HG03520 (cell line): ENCODE data around the gene ZGPAT.
A peak's percentile ranks its signal among the peaks of the same experiment; 100 is the strongest.
"Not testable (repeated sequence)": the region's sequence is repeated elsewhere in the genome, so short reads cannot be mapped to it uniquely, and the experiment has no call there.

Source experiments
- ATAC-seq: cut with Tn5 transposase; IDR thresholded peaks from one replicate; pipeline ENCODE4 v1.9.1; 2021; ENCODE audit warnings: mild to moderate bottlenecking, moderate library complexity; ENCODE audit not compliant: unreplicated experiment

ZGPAT gene

DNA sequence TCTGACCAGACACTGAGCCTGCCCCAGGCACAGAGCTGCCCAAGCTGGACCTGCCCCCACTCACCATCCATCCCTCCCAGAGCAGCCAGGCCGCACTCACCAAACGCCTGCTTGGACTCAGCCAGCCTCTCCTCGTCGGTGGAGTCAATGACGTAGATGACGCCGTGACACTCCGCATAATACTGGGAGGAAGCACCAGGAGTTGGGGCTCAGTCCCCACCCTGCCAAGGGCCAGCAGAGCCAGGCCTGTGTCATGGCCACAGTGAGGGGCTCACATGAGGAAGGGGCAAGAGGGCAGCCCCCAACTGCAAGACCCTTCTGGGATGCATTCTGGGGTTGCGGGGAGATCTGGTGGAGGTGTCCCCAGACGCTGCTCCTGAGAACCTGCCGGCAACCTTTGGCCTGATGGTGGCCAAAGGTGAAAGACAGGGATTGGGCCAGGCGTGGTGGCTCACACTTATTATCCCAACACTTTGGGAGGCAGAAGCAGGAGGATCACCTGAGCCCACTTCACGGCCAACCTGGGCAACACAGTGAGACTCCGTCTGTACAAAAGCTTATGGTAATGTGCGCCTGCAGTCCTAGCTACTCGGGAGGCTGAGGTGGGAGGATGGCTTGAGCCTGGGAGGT is 5.7 kb upstream of the ZGPAT start:
- ATAC-seq, result no peak

DNA sequence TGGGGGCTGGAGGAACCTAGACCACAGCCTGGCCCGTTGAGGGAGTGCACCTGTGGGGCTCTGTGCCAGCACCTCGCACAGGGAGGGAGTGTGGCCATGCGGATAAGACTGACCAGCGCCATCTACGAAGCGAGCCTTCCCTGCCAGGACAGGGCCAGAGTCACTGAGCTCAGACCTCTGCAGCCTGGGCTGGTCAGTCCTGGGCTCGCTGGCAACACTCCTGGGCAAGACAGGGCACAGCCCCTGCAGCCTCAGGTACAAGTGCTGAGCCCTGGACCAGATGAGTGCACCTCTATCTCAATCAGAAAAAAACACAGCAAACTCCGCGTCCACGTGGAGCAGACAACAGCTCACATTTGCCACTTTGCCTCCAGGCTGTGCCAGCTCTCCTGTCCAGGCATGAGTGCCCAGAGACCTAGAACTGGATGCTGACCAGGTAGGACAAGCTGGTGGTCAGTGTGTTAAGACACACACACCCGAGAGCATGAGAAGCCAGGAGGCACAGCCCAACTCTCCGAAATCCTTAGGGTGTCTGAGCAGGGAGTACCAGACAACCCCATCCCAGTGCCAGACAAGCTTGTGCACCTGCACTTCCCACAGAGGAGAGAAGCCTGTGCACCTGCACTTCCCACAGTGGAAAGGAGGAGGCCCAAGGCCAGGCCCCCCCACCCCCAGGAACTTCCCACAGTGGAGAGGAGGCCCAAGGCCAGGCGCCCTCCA is 4.9 kb upstream of the ZGPAT start:
- no peak for ATAC-seq

DNA sequence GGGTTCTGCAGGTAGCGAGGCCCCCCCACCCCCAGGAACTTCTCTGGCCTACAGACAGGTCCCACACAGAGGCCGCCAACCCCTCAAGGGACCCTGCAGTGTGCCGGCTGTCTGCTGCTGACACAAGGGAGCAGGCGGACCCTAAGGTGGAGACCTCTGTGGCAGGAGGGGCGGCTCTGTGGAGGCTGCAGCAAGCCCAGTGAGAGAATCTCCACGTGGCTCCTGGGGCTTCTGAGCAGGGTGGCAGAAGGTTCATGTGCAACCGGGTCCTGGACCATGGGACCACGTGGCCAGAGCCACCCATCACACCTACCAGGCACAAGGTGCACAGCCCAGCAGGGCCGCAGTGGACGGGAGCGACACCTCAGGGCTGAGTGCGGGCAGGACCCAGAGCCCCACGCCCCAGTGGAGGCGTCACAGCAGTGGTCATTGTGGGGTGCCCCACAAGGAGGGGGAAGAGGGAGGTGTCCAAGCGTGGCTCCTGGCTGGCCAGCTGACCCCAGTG is 4.3 kb upstream of the ZGPAT start:
- no peak for ATAC-seq

DNA sequence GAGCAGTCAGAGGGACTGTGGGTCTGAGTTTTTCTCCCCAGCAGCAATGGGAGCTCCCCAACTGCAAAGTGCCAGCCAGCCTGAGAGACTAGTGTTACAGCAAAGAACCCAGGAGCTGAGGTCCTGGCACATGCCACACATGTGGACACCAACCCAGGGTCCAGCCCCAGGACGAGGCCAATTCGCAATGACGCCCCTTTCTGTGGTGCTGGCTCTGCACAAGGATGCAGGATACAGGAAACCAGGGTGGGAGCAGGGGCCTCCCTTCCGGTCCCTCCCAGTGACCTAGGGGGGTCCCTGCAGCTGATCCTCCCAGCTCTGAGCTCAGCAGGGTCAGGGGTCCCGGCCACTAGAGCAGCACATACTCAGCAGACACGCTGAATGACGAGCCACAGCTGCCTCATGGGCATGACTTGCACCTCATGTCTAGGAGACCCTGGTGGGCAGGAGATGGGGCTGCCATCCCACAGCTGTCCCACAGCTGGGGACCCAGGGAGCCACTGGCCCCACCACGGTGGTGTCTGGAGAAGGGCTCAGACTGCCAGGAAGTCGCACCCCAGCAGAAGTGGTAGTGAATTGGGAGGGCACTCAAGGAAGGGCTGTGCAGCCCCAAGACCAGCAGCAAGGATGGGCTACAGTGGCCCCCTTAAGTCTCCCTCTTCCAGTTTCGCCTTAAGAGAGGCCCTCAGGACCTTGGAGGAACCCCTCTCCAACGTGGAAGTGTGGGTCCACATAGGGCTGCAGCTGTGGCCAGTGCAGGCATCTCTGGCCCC is 3.7 kb upstream of the ZGPAT start:
- ATAC-seq, result no peak

DNA sequence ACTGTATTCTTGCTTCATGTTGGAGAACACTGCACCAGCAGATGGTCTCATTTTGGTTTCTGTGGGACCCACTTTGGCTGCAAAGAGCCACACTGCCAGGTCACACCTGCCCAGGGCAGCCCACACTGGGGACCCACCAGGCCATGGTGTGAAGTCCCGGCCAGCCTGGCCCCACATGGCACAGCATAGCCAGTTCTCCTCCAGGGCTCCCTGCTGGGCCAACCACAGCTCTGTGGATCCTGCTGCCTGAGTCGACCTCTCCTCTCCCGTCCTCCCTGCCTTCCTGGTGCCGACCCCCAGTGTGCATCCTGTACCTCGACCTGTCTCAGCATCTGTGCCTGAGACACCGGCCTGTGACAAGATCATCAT is 3.1 kb upstream of the ZGPAT start:
- no peak for ATAC-seq

DNA sequence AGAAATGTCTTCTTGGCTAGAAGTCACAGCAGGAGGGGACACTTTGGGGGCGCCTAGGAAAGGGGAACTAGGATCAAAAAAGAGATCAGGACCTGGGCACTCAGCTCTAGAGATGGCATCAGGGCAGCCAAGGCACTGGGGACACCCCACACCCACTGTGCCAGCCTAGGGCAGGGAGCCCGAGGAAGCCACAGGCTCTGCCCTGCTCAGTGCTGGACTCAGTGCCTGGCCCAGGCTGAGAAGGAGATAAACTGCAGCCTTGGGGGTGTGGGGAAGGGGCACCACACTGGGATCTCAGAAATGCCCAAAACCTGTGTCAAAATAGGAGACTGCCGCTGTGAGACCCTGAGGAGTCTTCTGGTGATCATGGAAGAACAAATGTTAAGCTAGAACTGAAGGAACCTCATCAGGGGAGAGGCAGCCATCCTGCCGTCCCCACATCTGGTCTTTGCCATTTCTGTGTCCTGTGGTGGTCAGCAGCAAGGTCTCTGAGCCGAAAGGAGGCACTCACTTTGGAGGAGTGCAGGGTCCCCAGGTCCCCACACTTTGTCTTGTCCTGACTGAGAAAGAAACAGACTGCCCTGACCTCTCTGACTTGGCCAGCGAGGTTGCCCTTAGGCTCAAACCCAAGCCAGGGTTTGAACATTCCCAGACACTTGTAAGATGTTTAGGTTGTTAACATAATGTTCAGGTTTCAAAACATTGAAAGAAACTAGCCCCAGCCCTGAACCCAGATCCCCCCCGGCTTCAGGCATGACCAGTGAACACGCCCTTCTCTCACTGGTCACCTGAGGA is 2.4 kb upstream of the ZGPAT start:
- no peak for ATAC-seq

DNA sequence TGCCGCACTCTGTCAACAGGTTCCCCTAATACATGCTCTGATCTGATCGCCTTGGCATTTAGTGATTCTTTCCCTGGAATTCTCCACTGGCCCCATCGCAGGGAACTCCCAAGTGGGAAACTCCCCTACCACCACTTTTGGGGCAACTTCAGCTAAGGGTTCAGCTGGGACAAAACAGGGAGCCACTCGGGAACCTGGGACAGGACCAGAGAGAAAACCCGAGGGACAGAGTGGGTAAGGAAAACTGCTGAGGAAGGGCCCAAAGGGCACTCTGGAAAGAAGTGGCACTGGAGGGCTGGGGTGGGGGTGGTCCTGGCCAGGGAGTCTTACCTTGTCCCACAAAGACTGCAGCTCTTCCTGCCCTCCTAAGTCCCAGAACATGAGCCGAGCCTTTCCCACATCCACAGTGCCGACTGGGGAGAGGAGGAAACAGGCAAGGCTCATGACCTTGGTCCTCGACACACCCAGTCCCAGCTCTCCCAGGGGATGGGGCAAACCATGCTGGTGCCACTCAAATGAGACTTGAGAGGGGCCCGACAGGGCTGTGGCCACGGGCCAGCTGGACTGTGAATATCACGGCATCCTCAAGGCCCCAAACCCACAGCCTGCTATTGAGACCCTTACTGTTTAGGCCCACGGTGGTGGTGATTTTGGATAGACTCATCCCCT is 1.7 kb upstream of the ZGPAT start:
- ATAC-seq, result no peak

DNA sequence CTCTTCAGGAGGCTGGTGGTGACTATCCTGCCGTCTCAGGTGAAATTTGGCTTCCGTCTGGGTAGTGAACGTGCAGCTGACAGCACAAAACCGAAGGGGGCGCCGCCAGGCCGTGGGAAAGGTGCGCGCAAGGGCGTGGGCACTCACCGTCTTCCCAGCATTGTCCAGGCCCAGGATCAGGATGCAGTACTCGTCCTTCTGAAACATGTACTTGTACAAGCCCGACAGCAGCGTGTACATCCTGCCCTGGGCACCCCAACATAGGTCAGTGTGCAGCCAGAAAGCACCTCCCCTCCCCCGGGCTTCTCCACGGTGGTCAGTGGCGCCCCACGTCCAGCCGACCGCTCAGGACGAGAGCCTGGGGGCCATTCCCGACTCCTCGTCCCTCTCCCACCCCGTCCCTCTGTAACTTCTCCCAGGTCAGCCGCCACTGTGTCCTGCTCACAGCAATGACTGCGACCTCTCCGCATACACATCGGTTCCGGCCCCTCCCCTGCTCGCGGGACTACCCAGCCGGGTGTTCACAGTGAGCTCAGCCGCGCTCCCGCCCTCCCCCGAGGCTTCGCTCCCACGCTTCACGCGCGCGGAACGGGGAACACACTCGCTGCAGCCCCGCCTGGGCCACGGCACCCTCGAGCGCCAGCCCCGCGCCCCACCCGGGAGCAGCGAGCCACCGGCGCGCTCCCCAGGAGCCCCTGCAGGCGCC is 834 bp upstream of the ZGPAT start:
- ATAC-seq, result peak; percentile 5

DNA sequence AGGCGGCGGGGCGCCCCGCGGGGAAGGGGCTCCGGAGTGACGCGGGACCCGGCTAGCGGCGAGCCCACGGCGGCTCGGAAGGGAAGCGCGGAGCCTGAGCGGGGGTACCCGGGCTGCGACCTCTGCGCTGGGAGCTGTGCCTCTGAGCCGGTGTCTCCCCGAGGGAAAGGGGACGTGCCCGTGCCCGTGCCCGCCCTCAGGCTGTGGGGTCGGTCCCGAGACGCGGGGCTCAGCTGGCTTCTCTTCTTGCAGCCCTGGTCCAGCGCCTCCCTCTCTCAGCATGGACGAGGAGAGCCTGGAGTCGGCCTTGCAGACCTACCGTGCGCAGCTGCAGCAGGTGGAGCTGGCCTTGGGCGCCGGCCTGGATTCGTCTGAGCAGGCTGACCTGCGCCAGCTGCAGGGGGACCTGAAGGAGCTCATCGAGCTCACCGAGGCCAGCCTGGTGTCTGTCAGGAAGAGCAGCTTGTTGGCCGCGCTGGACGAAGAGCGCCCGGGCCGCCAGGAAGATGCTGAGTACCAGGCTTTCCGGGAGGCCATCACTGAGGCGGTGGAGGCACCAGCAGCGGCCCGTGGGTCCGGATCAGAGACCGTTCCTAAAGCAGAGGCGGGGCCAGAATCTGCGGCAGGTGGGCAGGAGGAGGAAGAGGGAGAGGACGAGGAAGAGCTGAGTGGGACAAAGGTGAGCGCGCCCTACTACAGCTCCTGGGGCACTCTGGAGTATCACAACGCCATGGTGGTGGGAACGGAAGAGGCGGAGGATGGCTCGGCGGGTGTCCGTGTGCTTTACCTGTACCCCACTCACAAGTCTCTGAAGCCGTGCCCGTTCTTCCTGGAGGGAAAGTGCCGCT is 686 bp downstream of the ZGPAT start:
- ATAC-seq, result no peak

DNA sequence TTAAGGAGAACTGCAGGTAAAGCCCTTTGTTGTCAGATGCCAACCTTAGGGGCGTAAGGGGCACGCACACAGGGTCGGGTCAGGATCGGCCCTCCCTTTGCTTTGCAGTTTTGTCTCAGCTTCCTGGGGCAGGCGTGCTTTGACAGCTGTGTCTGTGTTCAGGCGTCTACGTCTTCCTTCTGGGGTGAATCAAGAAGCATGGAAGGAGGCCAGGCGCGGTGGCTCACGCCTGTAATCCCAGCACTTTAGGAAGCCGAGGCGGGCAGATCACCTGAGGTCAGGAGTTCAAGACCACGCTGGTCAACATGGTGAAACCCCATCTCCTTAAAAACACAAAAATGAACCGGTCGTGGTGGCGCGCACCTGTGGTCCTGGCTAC is 1.3 kb downstream of the ZGPAT start:
- ATAC-seq, result no peak

DNA sequence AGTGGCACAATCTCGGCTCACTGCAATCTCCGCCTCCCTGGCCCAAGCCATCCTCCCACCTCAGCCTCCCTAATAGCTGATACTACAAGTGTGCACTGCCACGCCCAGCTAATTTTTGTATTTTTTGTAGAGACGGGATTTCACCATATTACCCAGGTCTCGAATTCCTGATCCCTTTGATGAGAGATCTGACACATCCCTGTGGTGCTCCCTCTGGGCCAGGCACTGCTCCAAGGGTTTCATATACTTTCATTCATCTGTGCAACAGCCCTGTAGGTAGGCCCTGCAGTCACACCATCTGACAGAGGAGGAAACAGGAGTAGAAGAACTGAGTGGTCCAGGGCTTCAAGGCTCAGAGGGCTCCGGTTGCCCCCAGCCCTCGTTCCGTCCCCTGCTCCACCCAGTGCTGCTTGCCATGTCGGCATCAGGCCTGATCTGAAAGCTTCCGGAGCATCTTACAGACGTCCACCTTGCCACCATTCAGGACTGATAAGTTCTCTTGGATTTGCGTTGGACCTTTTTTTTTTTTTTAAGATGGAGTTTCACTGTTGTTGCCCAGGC is 3.3 kb downstream of the ZGPAT start:
- ATAC-seq, result no peak

DNA sequence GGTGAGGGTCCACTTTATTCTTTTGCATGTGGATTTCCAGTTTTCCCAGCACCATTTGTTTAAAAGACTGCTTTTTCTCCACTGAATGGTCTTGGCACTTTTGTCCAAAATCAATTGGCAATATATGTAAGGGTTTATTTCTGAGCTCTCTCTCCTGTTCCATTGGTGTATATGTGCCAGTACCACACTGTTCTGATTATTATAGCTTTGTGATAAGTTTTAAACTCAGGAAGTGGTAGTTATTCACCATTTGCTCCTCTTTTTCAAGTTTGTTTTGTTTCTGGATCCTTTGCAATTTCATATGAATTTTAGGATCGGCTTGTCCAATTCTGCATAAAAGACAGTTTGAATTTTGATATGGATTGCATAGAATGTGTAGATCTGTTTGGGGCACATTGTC is 4.4 kb downstream of the ZGPAT start:
- no peak for ATAC-seq

DNA sequence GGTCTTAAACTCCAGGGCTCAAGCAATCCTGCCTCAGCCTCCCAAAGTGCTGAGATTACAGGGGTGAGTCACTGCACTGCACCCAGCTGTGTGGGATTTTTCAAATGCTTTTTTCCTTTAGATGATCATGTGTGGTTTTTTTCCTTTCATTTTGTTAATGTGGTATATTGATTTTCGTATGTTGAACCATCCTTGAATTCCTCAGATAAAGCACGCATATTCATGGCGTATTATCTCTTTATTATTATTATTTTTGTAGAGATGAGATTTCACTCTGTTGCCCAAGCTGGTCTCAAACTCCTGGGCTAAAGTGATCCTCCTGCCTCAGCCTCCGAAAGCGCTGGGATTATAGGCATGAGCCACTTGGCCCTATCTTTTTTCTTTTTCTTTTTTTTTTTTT is 7.0 kb downstream of the ZGPAT start:
- ATAC-seq, result no peak

DNA sequence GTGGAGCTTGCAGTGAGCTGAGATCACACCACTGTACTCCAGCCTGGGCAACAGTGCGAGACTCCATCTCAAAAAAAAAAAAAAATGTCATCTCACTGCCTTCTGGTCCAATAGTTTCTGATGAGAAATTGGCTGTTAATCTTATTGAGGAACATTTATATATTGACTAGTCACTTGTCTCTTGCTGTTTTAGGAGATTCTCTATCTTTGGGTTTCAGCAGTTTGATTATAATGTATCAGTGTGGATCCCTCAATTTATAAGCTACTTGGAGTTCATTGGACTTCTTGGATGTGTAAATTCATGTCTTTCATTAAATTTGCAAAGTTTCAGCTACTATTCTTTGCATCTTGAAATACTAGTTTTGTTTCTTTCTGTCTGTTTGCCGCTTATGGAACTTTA is 11.2 kb downstream of the ZGPAT start:
- ATAC-seq, result no peak

DNA sequence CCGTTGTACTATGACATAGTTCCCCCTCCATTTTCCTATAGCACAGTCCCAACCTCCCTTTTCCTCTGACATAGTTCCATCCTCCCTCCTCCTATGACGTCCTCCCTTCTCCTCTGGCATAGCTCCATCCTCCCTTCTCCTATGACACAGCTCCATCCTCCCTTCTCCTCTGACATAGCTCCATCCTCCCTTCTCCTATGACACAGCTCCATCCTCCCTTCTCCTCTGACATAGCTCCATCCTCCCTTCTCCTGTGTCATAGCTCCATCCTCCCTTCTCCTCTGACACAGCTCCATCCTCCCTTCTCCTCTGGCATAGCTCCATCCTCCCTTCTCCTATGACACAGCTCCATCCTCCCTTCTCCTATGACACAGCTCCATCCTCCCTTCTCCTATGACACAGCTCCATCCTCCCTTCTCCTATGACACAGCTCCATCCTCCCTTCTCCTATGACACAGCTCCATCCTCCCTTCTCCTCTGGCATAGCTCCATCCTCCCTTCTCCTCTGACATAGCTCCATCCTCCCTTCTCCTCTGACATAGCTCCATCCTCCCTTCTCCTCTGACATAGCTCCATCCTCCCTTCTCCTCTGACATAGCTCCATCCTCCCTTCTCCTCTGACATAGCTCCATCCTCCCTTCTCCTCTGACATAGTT is 15.3 kb downstream of the ZGPAT start:
- not testable (repeated sequence) for ATAC-seq

DNA sequence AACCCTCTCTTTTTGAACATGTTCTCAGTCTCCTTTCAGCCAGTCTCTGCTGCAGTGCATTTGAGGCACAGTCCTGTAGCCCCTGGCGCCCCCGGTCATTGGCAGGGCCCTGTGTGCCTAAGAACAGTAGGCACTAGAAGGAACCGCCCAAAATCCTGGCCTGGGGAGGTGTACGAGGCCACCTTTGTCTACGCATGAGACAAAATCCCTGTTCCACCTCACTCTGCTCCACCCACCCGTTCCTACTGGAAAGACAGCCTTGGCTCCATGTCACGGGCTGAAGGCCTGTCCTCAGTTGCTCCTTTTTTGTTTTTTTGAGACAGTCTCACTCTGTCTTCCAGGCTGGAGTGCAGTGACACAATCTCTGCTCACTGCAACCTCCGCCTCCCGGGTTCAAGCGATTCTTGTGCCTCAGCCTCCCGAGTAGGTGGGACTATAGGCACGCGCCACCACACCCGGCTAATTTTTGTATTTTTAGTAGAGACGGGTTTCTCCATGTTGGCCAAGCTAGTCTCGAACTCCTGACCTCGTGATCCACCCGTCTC is 22.4 kb downstream of the ZGPAT start:
- not testable (repeated sequence) for ATAC-seq

DNA sequence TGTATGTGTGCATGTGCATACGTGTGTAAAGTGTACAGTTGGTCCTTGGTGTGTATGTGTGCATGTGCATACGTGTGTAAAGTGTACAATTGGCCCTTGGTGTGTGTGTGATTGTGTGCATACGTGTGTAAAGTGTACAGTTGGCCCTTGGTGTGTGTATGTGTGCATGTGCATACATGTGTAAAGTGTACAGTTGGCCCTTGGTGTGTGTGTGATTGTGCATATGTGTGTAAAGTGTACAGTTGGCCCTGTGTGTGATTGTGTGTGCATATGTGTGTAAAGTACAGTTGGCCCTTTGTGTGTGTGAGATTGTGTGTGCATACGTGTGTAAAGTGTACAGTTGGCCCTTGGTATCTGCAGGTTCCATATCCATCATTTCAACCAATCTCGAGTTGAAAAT is 23.6 kb downstream of the ZGPAT start:
- no peak for ATAC-seq
